NCI-H1092 treated with DMSO at 0.1 percent for 48 hours (cell line): ENCODE measurements around the gene KAT6B.
"Not testable (repeated sequence)": the region's sequence is repeated elsewhere in the genome, so short reads cannot be mapped to it uniquely, and the experiment has no call there.

ENCODE experiments used
- DNase-seq: peaks from one replicate; lab custom pipeline; 2025; lab: John Stamatoyannopoulos, UW

KAT6B gene

GRCh38 chr10:75037171-75038153 lies 211.1 kb downstream of the KAT6B start:
- no peak for DNase-seq

- DNase-seq, result no peak
These were observed 211.9 kb downstream of the KAT6B start for GRCh38 chr10:75038335-75038734.

GRCh38 chr10:75040576-75040975 lies 214.2 kb downstream of the KAT6B start:
- DNase-seq, result no peak

- DNase-seq, result no peak
These were observed 216.0 kb downstream of the KAT6B start for GRCh38 chr10:75042292-75042974.

- no peak for DNase-seq
These were observed 217.1 kb downstream of the KAT6B start for GRCh38 chr10:75043256-75044131.

GRCh38 chr10:75048669-75049098 lies 222.3 kb downstream of the KAT6B start:
- DNase-seq, result no peak

- DNase-seq, result no peak
These were observed 223.1 kb downstream of the KAT6B start for GRCh38 chr10:75049316-75050148.

GRCh38 chr10:75050149-75050919 lies 223.9 kb downstream of the KAT6B start:
- DNase-seq, result no peak

GRCh38 chr10:75051308-75051707 lies 224.9 kb downstream of the KAT6B start:
- no peak for DNase-seq

- not testable (repeated sequence) for DNase-seq
These were observed 229.6 kb downstream of the KAT6B start for GRCh38 chr10:75055896-75056406.

- DNase-seq, result no peak
These were observed 231.3 kb downstream of the KAT6B start for GRCh38 chr10:75057680-75058079.

- DNase-seq, result no peak
These were observed 231.8 kb downstream of the KAT6B start for GRCh38 chr10:75058161-75058560.

- DNase-seq, result no peak
These were observed 235.5 kb downstream of the KAT6B start for GRCh38 chr10:75061709-75062505.

- no peak for DNase-seq
These were observed 236.3 kb downstream of the KAT6B start for GRCh38 chr10:75062506-75063299.

- no peak for DNase-seq
These were observed 237.2 kb downstream of the KAT6B start for GRCh38 chr10:75063461-75064230.

GRCh38 chr10:75065076-75065475 lies 238.7 kb downstream of the KAT6B start:
- DNase-seq, result no peak

GRCh38 chr10:75066271-75066670 lies 239.9 kb downstream of the KAT6B start:
- no peak for DNase-seq

- no peak for DNase-seq
These were observed 240.9 kb downstream of the KAT6B start for GRCh38 chr10:75067272-75067671.
